Stimulated activated CD4-positive, alpha-beta T cell treated with anti-CD3 and anti-CD28 coated beads, Interleukin-1b, Interleukin-23, amount 100 ng/mL, for 24 hours (primary cell): Measurements from ENCODE around the gene HECTD2.
A peak's percentile ranks its signal among the peaks of the same experiment; 100 is the strongest.
"Not testable (repeated sequence)": the region's sequence is repeated elsewhere in the genome, so short reads cannot be mapped to it uniquely, and the experiment has no call there.

Source experiments
- DNase-seq, 4 experiments: peaks; one replicate each; pipeline ENCODE4 v3.0.0-alpha.2; 2020; ENCODE audit warnings: low read depth in 4 of 4, low spot score in 1 of 4

Gene HECTD2, protein sequence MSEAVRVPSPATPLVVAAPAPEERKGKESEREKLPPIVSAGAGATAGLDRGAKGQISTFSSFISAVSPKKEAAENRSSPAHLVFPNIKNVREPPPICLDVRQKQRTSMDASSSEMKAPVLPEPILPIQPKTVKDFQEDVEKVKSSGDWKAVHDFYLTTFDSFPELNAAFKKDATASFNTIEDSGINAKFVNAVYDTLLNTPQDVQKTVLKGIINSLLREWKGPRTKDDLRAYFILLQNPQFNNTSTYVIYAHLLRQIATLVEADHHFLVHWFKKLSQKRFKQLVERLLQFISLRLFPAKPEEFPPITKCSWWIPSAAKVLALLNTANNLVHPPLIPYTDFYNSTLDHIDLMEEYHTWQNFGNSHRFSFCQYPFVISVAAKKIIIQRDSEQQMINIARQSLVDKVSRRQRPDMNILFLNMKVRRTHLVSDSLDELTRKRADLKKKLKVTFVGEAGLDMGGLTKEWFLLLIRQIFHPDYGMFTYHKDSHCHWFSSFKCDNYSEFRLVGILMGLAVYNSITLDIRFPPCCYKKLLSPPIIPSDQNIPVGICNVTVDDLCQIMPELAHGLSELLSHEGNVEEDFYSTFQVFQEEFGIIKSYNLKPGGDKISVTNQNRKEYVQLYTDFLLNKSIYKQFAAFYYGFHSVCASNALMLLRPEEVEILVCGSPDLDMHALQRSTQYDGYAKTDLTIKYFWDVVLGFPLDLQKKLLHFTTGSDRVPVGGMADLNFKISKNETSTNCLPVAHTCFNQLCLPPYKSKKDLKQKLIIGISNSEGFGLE

DNA sequence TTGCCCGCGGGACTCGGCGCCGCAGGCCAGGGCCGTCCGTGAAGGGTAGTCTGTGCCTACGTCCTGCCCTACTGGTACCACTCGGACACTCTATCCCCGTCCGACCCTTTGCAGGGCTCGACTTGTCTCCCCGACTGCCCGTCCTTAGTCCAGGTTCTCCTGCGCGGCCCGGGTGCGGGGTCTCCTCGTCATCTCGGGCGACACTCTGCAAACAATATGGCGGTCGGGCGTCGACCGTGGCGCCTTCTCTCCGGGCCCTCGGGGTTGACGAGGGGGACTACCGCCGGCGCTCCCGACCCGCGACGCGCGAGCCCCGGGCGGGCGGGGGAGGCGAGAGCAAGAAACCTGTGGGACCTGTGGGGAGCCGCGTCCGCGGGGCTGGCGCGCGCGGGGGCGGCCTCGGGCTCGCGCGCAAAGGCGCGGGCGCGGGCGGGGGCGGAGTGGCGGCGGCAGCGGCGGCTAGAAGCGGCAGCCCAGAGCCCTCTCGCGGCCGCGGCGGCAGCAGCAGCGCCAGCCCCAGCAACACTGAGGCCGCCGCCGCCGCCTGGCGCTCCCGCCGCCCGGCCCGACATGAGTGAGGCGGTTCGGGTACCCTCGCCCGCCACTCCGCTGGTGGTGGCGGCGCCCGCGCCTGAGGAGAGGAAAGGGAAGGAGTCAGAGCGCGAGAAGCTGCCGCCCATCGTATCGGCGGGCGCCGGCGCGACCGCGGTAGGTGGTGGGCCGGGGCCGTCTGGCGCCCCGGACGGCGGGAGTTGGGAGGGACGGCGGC lies at the start of gene HECTD2:
TSS of gene HECTD2 (plus strand) at position 476 of the 769 bp plus-strand sequence. CDS start at position 571, 95 bp downstream.
- DNase-seq = peak; percentile 54 to 76 (median 68)

DNA sequence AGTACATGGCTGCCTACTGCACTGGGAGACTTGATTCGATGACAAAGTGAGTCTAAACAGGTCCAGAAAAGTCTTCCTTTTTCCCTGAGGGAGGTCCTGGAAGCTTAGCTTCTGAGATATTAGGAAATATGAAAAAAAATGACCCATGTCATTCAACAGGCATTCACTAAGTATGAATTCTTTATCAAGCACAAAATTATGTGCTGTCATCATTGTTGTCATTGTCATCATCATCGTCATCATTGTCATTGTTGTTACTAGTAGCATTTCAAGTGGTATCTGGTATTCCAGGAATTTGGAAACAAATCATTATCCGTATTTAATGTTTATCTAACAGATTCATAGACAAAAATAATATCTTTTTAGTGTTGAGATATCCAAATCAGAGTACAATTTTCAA lies 49.7 kb upstream of the HECTD2 start:
- no peak for DNase-seq

DNA sequence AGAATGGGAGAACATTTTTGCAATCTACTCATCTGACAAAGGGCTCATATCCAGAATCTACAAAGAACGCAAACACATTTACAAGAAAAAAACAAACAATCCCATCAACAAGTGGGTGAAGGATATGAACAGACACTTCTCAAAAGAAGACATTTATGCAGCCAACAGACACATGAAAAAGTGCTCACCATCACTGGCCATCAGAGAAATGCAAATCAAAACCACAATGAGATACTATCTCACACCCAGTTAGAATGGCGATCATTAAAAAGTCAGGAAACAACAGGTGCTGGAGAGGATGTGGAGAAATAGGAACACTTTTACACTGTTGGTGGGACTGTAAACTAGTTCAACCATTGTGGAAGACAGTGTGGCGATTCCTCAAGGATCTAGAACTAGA lies 44.6 kb upstream of the HECTD2 start:
- DNase-seq = not testable (repeated sequence)

DNA sequence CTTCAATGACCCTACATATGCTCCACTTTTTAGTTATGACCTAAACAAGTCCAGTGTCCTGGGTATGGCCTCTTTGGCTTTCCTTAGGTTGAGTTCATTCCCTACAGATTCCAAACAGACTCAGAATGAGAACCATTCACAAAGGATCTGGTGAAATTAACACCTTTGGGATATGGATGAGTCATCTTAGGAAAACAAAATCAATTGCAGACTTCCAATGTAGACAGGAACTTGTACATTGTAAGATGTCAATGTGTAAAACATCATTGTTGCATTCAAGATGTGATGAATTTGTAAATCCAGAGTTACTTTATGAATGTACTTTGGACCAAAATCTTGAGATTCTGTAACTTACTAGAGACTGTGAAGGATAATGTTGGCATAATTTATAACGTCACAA lies 43.4 kb upstream of the HECTD2 start:
- DNase-seq = no peak

DNA sequence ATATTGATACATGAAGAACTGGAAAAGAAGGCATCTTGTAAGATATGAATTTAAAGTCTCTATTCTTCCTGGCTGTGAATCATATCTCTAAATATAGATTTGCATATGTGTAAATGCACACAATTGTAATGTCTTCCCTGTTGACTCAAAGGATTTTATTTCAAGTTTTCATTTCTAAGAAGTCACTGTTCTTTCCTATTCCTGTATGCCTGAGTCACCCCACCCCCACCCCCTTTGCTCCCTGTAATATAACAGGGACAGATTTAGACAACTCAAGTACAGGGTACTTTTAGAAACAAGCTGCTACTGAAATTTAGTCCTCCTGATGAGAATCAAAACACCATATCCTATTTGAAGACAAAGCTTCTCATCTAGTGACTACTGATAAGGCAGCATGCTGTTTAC lies 43.0 kb upstream of the HECTD2 start:
- DNase-seq = no peak

DNA sequence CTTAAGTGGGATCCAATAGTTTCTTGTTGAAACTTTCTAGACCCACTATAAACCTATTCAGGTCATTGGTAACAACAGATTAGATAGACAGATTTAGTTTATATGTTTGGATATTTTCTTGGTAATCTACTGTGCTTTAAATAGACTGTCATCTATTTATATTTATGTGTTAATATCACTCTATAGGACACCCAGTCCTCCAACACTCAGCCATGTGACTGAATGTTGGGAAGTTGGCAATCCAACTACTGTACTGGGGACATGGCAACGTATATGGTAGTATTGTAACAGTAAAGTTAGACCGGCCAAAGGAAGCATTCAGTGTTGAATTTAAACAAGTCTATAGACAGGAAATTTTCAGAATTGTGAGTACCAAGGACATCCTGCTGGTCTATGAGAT lies 42.6 kb upstream of the HECTD2 start:
- no peak for DNase-seq

DNA sequence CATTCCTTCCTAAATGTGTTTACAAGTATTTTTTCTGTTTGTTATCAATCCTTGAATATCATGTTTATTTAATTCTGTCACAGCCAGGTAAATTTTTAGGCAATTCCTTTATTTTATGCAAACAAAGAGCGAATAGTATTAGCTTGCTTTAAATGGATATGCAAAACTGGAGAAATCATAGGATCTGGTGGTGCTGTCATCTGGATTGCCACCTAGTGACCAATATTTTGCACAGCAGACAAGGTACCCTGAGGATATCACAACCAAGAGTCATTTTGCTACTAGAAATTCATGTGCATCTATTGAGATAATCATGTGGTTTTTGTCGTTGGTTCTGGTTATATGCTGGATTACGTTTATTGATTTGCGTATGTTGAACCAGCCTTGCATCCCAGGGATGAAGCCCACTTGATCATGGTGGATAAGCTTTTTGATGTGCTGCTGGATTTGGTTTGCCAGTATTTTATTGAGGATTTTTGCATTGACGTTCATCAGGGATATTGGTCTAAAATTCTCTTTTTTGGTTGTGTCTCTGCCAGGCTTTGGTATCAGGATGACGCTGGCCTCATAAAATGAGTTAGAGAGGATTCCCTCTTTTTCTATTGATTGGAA lies 40.1 kb upstream of the HECTD2 start:
- DNase-seq = not testable (repeated sequence)

DNA sequence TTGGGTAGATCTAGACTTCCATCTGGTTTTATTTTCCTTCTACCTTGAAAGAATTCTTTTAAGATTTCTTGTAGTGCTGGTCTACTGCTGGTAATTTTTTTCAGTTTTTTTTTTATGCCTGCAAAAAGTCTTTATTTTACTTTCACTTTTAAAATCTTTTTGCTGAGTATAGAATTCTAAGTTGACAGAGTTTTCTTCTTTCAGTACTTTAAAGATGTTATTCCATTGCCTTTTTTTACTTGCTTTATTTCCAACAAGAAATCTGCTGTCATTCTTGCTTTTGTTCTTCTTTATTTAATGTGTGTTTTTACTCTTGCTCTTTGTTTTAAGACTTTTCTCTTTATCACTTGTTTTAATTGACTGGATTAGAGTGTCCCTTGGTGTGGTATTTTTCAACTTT lies 36.1 kb upstream of the HECTD2 start:
- no peak for DNase-seq

DNA sequence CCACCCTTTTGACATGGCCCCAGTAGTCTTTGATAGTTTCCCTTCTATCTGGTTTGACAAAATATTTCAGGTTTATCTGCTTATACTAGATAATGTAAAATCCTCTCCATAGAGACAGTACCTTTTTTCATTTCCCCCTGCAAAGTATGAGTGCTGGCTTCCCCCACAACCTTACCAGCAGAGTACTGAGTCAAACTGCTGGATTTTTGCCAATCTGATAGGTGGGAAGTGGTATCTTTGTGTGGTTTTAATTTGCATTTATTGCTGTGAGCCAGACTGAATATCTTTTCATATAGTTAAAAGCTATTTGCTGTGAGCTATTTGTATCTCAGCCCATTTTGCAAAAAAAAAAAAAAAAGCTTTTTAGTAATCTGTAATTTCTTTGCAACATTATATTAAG lies 32.1 kb upstream of the HECTD2 start:
- no peak for DNase-seq

DNA sequence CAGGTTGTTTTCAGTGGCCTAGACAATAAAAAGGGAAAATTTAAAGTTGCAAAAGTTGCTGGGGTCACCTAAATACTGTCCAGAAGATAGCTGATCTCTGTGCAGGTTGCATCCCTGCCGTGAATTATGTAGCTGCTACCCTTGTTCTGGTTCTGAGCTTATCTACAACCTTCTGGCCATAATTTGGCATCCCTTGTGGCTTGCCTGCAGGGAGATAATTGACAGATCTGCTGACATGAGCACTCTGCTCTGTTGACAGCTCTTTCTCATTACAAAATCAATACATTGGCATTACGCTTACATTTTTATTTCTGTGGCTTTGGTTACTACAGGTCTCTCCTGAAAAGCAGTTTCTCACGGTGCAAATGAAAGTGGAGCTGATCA lies 29.3 kb upstream of the HECTD2 start:
- DNase-seq = no peak

DNA sequence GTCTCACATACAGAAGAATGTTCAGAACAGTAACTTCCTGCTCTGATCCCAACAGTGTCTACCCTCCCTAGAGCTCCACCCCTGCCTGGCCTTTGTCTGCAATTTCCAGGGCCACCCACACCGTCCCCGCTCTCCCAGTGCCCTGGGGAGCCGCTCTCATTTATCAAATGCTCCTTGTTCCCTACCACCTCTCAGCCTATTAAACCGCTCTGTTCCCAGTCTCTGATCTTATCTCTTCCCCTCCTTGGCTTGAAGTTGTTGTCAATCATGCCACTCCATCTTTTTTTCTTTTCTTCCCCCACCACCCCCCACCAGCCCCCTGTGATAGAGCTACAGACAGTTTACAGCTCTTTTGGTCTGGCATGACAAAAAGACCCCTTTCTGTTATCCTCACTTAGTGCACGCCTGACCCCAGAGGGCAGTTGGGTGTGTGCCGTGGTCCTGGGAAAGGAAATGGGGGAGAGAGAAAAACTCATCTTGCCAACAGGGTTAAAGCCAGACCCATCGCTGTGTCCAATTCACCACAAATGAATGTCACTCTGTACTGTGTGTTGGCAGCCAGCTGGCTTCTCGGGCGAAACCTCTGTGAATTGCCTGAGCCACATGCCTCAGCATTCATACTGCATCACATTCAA lies 28.8 kb upstream of the HECTD2 start:
- no peak for DNase-seq

DNA sequence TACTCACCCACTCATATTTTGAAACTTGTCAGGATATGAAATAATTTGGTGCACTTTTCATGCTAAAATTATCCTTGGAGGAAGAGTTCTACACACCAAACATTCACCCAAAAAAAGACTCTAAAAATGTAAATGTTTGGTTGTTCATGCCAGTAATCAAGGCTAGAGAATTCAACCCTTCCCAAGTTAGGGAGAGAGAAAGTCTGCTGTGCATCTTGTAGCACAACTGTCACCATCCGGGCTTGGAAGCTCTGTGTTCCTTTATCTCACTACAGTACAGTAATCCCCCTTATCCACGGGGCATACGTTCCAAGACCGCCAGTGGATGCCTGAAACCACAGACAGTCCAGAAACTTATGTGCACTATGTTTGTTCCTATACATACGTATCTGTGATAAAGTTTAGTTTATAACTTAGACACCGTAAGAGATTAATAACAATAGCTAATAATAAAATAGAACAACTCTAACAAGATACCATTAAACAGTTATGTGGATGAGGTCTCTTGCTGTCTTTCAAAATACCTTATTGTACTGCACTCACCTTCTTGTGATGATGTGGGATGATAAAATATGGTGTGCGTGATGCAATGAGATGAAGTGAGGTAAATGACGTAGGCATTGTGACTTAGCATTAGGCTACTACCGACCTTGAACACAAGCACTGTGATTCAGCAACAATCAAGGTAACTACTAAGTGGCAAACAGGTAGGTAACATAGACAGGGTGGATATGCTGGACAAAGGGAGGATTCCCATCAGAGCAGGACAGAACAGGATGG lies 24.6 kb upstream of the HECTD2 start:
- no peak for DNase-seq

DNA sequence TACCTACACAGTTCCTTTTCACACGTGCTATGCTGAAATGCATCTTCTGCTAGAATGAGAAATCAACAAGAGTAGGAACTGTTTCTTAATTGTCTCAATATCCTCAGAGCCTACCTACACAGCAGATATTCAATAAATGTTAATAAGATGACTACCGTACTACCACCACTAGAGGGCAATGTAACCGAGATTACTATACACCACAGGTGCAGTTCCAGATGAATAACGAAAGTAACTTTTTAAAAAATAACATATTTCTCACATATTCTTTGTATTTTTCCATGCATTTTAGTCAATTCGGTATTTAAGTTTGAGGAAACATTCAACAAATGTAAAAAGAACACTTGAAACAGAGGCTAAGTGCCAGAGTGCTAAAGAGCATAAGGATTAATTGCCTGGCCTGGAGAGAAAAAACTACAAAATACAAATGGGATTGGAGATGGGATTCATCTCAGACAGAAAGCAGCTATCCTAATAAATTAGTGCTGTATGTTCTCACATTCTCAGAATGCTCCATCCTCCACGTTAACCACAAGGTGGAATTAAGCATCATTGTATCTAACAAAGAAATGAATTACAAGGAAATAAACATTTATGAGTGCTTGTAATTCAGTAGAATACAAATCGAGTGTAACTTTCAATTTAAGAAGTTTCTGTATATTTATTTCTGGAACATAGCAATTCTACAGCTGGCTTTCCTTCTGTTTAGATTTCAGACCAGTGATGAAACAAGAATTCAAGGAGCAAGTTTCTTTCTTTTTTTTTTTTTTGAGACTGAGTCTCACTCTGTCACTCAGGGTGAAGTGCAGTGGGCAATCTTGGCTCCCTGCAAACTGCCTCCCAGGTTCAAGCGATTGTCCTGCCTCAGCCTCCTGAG lies 20.3 kb upstream of the HECTD2 start:
- DNase-seq = no peak

DNA sequence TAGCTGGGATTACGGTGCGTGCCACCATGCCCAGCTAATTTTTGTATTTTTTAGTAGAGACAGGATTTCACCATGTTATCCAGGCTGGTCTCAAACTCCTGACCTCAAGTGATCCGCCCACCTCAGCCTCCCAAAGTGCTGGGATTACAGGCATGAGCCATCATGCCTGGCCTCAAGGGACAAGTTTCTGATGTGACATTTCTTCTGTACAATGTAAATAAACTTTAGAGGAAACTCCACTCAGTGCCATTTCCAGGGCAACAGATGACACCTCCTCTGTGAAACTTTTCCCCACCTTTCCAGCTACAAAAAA lies 19.7 kb upstream of the HECTD2 start:
- DNase-seq = not testable (repeated sequence)

DNA sequence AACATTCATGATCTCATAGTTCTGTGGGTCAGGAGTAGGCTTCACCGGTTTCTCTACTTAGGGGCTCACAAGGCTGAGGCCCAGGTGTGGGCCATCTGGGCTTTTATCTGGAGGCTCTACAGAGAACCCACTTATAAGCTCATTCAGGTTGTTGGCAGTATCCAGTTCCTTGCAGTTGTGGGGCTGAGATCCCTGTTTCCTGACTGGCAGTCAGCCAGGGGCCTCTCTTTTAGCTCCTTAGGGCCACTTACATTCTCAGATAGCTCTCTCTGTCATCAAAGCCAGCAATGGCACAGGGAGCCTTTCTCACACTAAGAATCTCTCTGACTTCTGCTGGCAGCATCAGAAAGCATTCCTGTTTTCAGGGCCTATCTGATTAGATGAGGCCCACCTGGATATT lies 18.2 kb upstream of the HECTD2 start:
- no peak for DNase-seq

DNA sequence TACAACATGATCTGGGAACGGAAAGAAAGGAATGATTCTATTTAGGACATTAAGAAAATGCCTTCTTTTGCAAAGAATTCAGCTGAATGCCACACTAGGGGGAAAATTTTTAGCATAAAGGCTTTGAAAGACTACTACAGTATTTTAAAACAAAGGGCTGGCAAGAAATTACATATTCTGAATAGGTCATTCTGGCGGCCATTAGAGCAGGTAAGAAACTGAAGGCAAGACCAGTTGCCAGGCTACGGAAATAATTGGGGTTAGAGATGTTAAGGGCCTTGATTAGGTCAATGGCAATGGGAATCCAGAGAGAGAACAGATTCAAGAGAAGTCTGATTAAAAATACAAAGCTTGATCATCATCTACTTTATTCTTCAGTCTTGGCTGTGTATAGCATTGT lies 3.8 kb upstream of the HECTD2 start:
- DNase-seq = no peak

DNA sequence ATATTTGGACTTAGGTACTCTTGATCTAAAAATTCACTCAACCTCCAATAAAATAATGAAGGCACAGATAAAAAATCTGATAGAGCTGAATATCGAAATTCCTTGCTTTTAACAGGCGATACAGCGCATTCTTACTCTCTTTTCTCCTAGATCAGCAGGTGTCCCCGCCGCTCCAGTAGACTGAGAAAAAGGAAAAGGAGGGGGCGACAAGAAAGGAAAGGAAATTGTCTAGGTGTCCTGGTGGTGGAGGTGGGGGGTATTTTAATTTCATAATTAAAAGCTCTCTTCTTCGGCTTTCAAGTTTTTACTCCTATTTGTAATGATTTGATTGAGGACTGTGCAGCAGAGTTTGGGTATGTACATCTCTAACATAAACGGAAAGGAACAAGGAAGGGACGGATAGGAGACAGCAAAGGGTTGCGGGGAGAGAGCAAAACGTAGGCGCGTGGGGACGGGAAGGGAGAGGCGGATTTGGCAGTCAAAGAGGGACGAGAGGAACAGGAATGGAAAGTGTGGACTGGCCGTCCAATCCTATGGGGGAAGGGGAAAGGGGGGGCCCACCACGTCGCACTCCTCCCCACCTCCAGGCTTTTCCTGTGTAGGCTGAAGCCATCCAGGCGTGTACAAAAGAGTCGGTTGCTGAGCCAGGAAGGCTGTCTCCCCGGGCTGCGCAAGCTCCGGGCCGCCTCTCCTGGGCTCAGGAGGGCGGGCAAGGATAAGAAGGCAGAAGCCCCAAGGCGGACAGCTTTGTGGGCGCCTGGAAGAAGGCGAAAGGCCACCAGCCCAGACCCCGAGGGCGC lies 875 bp upstream of the HECTD2 start:
- peak in 3 of 4 experiments; percentile 15 to 20 (median 16) for DNase-seq

DNA sequence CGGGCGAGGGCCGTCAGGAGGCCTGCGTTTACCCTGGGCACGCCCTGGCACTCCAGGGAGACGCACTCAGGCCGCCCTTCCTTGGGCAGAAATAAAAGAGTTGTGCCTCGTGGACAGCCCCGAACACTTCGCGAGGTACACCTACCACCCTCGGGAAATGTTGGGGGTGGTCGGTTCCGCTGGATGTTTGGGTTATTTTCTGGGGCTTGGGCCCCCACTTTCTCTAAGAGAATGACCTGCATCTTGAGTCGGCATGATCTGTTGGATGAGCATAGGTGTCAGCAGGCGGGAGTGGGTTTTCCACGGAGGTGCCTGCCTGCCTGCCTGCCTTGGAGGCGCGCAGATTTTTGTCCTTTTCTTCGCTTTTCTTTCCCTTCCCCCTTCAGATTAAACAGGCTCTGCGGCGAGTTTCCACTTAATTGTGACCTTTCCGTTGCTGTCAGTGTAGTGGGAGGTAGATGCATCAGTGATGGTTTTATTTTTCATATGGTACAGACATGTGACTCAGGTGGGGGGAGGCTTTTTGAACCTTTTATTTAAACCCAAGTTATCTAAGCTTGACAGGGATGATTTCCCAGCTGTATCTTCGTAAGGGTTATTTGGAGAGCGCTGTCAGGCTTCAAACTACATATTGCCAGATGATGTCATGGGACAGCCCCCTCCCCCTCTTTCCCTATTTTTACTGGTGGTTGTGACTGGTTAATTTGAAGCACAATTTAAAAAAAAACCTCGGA lies 661 bp downstream of the HECTD2 start:
- DNase-seq = peak in 1 of 4 experiments; percentile 7
